HG02759 (cell line): ENCODE data around the gene RPL35.

Experiments
- ATAC-seq: cut with Tn5 transposase; IDR thresholded peaks from one replicate; pipeline ENCODE4 v1.9.1; 2021; ENCODE audit warnings: mild to moderate bottlenecking, moderate library complexity; ENCODE audit not compliant: unreplicated experiment

The RPL35 gene

GRCh38 chr9:124820698-124821623 lies 40.8 kb downstream of the RPL35 start:
- ATAC-seq = no peak

GRCh38 chr9:124818431-124819281 lies 43.1 kb downstream of the RPL35 start:
- no peak for ATAC-seq

- no peak for ATAC-seq
These were observed 46.2 kb downstream of the RPL35 start for GRCh38 chr9:124815601-124816000.

GRCh38 chr9:124814164-124814535 lies 47.6 kb downstream of the RPL35 start:
- ATAC-seq = no peak

GRCh38 chr9:124813501-124814163 lies 48.1 kb downstream of the RPL35 start:
- no peak for ATAC-seq

- ATAC-seq = no peak
These were observed 48.7 kb downstream of the RPL35 start for GRCh38 chr9:124813041-124813440.

- no peak for ATAC-seq
These were observed 49.3 kb downstream of the RPL35 start for GRCh38 chr9:124812441-124812876.

GRCh38 chr9:124810663-124811355 lies 50.9 kb downstream of the RPL35 start:
- ATAC-seq = no peak

GRCh38 chr9:124809741-124810500 lies 51.8 kb downstream of the RPL35 start:
- ATAC-seq = no peak

GRCh38 chr9:124809211-124809610 lies 52.5 kb downstream of the RPL35 start:
- ATAC-seq = no peak

GRCh38 chr9:124808246-124808956 lies 53.4 kb downstream of the RPL35 start:
- no peak for ATAC-seq
